SK-N-SH (cell line): ENCODE measurements around the gene CELF4. TPM values are rescaled to one million over a fixed set of nuclear protein-coding genes. Genes with fewer than 3 reads are reported as not detected.

Source experiments
- CTCF ChIA-PET: fragments of 300-600, 350-600 bp; formaldehyde crosslinking; extraction: SDS; loops from one replicate; lab custom pipeline; 2021; lab: Yijun Ruan, JAX
- POLR2A ChIA-PET: fragments of 350-600 bp; sonication (Branson Sonifier 250); formaldehyde crosslinking; extraction: SDS; loops from one replicate; lab custom pipeline; 2020; ENCODE audit warnings: antibody characterized with exemption, inconsistent platforms; lab: Yijun Ruan, JAX
- DNase-seq: peaks from one replicate; pipeline ENCODE4 v3.0.0; 2012
- H2AFZ ChIP-seq: fragments of 200-600 bp; sonication (generic); 2 replicates; pipeline ENCODE4 v1.8.1; 2016; ENCODE audit warnings: antibody characterized with exemption, mild to moderate bottlenecking, low read depth
- H3F3A ChIP-seq: fragments of 200-600 bp; sonication (generic); replicated peaks from 2 replicates; pipeline ENCODE3; 2016; ENCODE audit warnings: antibody characterized with exemption, mild to moderate bottlenecking; ENCODE audit not compliant: insufficient read depth
- H3K27ac ChIP-seq, 2 experiments: fragments of 200-500 bp in 1 of 2; fragments of 200-600 bp in 1 of 2; sonication (Bioruptor generic) in 1 of 2; sonication (generic), shearing (Covaris generic) in 1 of 2; 2 replicates each; pipeline versions ENCODE4 v1.5.1 to v1.6.1; 2014 to 2016; ENCODE audit warnings: low read depth in 2 of 2, inconsistent platforms in 1 of 2, low read length in 1 of 2, mild to moderate bottlenecking in 1 of 2, mixed read lengths in 1 of 2
- H3K27me3 ChIP-seq: fragments of 200-600 bp; sonication (generic), shearing (Covaris generic); 2 replicates; pipeline ENCODE4 v1.6.1; 2016; ENCODE audit warnings: mixed run types; ENCODE audit not compliant: insufficient read depth
- H3K36me3 ChIP-seq, 2 experiments: fragments of 200-500 bp in 1 of 2; fragments of 200-600 bp in 1 of 2; sonication (Bioruptor generic) in 1 of 2; sonication (generic) in 1 of 2; replicated peaks in 1 of 2; 2 replicates each; pipeline versions ENCODE3 to v1.5.1; 2014 to 2016; ENCODE audit warnings: low read length in 1 of 2, mild to moderate bottlenecking in 1 of 2; ENCODE audit not compliant: insufficient read depth in 2 of 2, control insufficient read depth in 1 of 2
- H3K4me1 ChIP-seq, 2 experiments: fragments of 200-500 bp in 1 of 2; fragments of 200-600 bp in 1 of 2; sonication (Bioruptor generic) in 1 of 2; sonication (generic), shearing (Covaris generic) in 1 of 2; 2 replicates each; pipeline versions ENCODE4 v1.5.1 to v1.6.1; 2014 to 2016; ENCODE audit warnings: low read depth in 1 of 2, low read length in 1 of 2, mixed run types in 1 of 2; ENCODE audit not compliant: insufficient read depth in 2 of 2, control insufficient read depth in 1 of 2
- H3K4me2 ChIP-seq: fragments of 200-600 bp; sonication (generic), shearing (Covaris generic); 2 replicates; pipeline ENCODE4 v1.6.1; 2017; ENCODE audit warnings: mixed run types
- H3K4me3 ChIP-seq, 2 experiments: fragments of 200-500 bp in 1 of 2; fragments of 200-600 bp in 1 of 2; sonication (Bioruptor generic) in 1 of 2; sonication (generic), shearing (Covaris generic) in 1 of 2; 2 replicates each; pipeline versions ENCODE4 v1.5.1 to v1.8.1; 2014 to 2016; ENCODE audit warnings: low read depth in 2 of 2, inconsistent platforms in 1 of 2, low read length in 1 of 2, mild to moderate bottlenecking in 1 of 2, mixed read lengths in 1 of 2, moderate library complexity in 1 of 2
- H3K79me2 ChIP-seq: fragments of 200-600 bp; sonication (generic); 2 replicates; pipeline ENCODE4 v1.8.1; 2017; ENCODE audit warnings: mild to moderate bottlenecking; ENCODE audit not compliant: insufficient read depth
- H3K9ac ChIP-seq: fragments of 200-600 bp; sonication (generic); 2 replicates; pipeline ENCODE4 v1.6.1; 2017; ENCODE audit warnings: mixed run types
- H3K9me2 ChIP-seq: fragments of 200-600 bp; sonication (generic); 2 replicates; pipeline ENCODE4 v1.6.1; 2017; ENCODE audit warnings: mixed run types
- H3K9me3 ChIP-seq: fragments of 200-600 bp; sonication (generic); 2 replicates; pipeline ENCODE4 v1.6.1; 2017; ENCODE audit warnings: mixed run types, mild to moderate bottlenecking, moderate library complexity
- H4K20me1 ChIP-seq: fragments of 200-600 bp; sonication (generic); 2 replicates; pipeline ENCODE4 v1.6.1; 2017; ENCODE audit warnings: mild to moderate bottlenecking, mixed run types; ENCODE audit not compliant: insufficient read depth
- ELF1 ChIP-seq: IDR thresholded peaks from 2 replicates; pipeline ENCODE4 v1.4.0; 2012
- EZH2phosphoT487 ChIP-seq: fragments of 200-600 bp; sonication (generic); IDR thresholded peaks from 2 replicates; pipeline ENCODE4 v1.6.1; 2017; ENCODE audit warnings: low read depth, mixed run types, mild to moderate bottlenecking, antibody characterized with exemption, moderate library complexity, borderline replicate concordance
- GABPA ChIP-seq: IDR thresholded peaks from 2 replicates; pipeline ENCODE4 v1.4.0; 2012; ENCODE audit warnings: low read depth, mild to moderate bottlenecking
- MEF2A ChIP-seq: IDR thresholded peaks from 2 replicates; pipeline ENCODE4 v1.4.0; 2012; ENCODE audit warnings: low read depth, borderline replicate concordance
- SMC3 ChIP-seq: IDR thresholded peaks from 2 replicates; pipeline ENCODE4 v1.6.1; 2012; ENCODE audit warnings: low read depth, low read length, improper control_type of control experiment
- YY1 ChIP-seq: IDR thresholded peaks from 2 replicates; pipeline ENCODE4 v1.4.0; 2012; ENCODE audit warnings: low read depth, mild to moderate bottlenecking
- WGBS: methylation state at CpG from one replicate; pipeline ENCODE4 v1.1.6; 2017; ENCODE audit warnings: low lambda C conversion rate; 5-methylcytosine and 5-hydroxymethylcytosine counted together
- polyA plus RNA-seq, 3 experiments: library from polyadenylated mRNA; depleted of rRNA; stranded (reverse); fragments of >200 nt; gene quantifications; 2 replicates each; pipeline ENCODE4 v1.2.3, GENCODE V29; 2012
- TF ChIP-seq, protein P1 (sequence below): fragments of 200-600 bp; sonication (generic); IDR thresholded peaks from 2 replicates; pipeline ENCODE4 v1.6.1; 2017; ENCODE audit warnings: antibody characterized with exemption, mild to moderate bottlenecking, moderate library complexity
- TF ChIP-seq, protein P2 (sequence below): IDR thresholded peaks from 2 replicates; pipeline ENCODE4 v1.4.0; 2012; ENCODE audit warnings: low read depth, borderline replicate concordance

The CELF4 gene
- polyA plus RNA-seq, 1 of the 3 experiments (the other 2 are of a cell fraction): 0.26 TPM

DNA sequence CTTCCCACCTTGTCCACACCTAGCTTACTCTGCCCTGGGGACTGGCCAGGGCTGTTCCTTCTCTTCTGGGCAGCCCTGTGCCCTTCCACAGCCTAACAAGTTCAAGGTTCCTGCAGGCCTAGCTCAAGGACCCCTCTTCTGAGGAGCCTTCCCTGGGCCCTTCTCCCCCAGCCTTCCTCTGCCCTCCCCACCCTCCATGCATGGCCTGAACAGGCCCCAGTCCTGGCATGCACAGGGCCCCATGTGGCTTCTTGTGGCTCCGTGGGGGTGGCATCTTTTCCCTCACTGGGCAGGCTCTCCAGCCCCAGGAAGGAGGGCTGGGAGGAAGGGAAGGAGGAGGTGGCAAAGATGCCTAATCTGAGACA, 162.9 kb downstream of the CELF4 start:
- H3K4me3 ChIP-seq: no peak overlapping the region
- POLR2A ChIA-PET: no interaction called here
- no peaks in the 10 kb centered on the region for H3K9me2 ChIP-seq
- no peak for DNase-seq
- no peaks in the 10 kb centered on the region for H3K27me3 ChIP-seq
- H3K9ac ChIP-seq: no peak overlapping the region
- no peak overlapping the region for H2AFZ ChIP-seq
- no peaks in the 10 kb centered on the region for H3K9me3 ChIP-seq
- H3F3A ChIP-seq: no peaks in the 10 kb centered on the region
- H3K4me1 ChIP-seq: peaks cover 0 to 2% of the 10 kb centered on the region in 2 experiments; a peak in 1 of 4 replicates
- CTCF ChIA-PET: no interaction called here
- TF ChIP-seq EZH2phosphoT487 (no peak), YY1 (no peak)
- no peaks in the 10 kb centered on the region for H3K36me3 ChIP-seq
- H4K20me1 ChIP-seq: no peaks in the 10 kb centered on the region
- no peak overlapping the region for H3K4me2 ChIP-seq
- WGBS: 17% methylated on average over 1 of the region's 1 CpG
- no peaks in the 10 kb centered on the region for H3K79me2 ChIP-seq
- H3K27ac ChIP-seq: no peak overlapping the region

DNA sequence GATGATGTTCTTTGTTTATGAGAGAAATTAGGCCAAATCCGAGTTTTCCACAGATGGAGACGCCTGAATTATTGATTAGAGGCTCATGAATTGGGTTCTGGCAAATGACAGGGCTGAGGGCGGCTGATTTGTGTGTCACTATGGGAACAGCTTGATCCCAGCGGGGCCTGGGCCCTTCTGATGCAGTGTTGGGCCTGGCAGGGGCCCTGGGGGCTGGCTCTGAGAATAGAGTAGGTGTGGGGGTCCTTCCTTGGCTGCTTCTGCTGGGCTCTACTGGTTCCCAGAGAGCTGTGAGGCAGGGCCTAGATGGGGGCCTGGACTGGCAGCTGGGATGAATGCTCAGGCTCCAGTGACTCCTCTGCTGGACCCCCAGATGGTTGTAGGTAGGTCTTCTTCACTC, 164.8 kb downstream of the CELF4 start:
- no peak for DNase-seq
- no peaks in the 10 kb centered on the region for H3K9me2 ChIP-seq
- H3K36me3 ChIP-seq: no peaks in the 10 kb centered on the region
- H3K4me1 ChIP-seq: peaks cover 0 to 15% of the 10 kb centered on the region in 2 experiments; a peak in 1 of 4 replicates
- no peaks in the 10 kb centered on the region for H3F3A ChIP-seq
- CTCF ChIA-PET: interaction anchor here (1.2 to 1.6 kb wide), 4 partner anchors 18 to 58 kb away, joined by 3 to 5 read pairs (median 3); no protein-coding TSS in a partner anchor
- H3K4me3 ChIP-seq: no peak overlapping the region
- H3K27ac ChIP-seq: no peak overlapping the region
- TF ChIP-seq EZH2phosphoT487 (no peak), ELF1 (no peak), SMC3 (no peak), GABPA (no peak), YY1 (no peak), MEF2A (no peak)
- TF ChIP-seq, protein P1, sequence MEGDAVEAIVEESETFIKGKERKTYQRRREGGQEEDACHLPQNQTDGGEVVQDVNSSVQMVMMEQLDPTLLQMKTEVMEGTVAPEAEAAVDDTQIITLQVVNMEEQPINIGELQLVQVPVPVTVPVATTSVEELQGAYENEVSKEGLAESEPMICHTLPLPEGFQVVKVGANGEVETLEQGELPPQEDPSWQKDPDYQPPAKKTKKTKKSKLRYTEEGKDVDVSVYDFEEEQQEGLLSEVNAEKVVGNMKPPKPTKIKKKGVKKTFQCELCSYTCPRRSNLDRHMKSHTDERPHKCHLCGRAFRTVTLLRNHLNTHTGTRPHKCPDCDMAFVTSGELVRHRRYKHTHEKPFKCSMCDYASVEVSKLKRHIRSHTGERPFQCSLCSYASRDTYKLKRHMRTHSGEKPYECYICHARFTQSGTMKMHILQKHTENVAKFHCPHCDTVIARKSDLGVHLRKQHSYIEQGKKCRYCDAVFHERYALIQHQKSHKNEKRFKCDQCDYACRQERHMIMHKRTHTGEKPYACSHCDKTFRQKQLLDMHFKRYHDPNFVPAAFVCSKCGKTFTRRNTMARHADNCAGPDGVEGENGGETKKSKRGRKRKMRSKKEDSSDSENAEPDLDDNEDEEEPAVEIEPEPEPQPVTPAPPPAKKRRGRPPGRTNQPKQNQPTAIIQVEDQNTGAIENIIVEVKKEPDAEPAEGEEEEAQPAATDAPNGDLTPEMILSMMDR: no peak
- TF ChIP-seq, protein P2, sequence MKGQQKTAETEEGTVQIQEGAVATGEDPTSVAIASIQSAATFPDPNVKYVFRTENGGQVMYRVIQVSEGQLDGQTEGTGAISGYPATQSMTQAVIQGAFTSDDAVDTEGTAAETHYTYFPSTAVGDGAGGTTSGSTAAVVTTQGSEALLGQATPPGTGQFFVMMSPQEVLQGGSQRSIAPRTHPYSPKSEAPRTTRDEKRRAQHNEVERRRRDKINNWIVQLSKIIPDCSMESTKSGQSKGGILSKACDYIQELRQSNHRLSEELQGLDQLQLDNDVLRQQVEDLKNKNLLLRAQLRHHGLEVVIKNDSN: no peak
- TF ChIP-seq, all 33 proteins: peak for 0
- H2AFZ ChIP-seq: no peak overlapping the region
- no peak overlapping the region for H3K4me2 ChIP-seq
- WGBS: 9% methylated on average over 4 of the region's 4 CpGs
- H3K9me3 ChIP-seq: no peaks in the 10 kb centered on the region
- H4K20me1 ChIP-seq: no peaks in the 10 kb centered on the region
- no peak overlapping the region for H3K9ac ChIP-seq
- POLR2A ChIA-PET: no interaction called here
- H3K79me2 ChIP-seq: no peaks in the 10 kb centered on the region
- H3K27me3 ChIP-seq: no peaks in the 10 kb centered on the region
